GM19455 (cell line): Measurements from ENCODE around the gene ARHGEF26.

Experiments
- ATAC-seq: cut with Tn5 transposase; IDR thresholded peaks from one replicate; pipeline ENCODE4 v1.9.1; 2021; ENCODE audit not compliant: unreplicated experiment

ARHGEF26 gene

DNA sequence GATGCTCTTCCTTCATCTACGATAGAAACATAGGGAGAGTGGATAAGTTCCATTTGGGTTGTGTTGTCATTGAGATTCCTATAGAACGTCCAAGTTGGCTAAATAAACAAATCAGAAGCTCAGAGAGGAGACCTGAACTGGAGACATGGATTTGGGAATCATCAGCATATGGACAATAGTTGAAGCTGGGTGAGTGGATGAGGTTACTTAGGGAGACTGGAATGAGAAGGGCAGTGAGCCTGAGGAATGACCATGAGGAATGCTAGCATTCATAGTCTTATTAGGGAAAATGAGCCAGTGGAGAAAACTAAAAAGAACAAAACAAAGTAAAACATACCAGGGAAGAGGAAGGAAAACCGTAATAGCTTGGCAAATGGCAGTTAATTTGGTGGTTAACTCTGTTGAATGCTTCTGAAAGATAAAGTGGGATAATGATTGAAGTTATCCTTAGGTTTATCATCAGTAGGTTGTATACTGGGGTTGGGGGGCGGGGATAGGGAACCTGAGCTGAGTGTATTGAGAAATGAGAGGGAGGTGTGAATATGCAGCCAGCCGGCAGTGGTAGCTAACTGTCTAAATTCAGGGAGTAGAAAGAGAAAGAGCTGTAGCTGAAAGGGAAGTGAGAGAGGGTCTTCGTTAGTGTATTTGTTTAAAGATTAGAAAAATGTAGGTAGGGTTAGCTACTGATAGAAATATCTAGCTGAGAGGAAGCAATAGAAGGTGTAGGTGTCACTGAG is 74.6 kb downstream of the ARHGEF26 start:
- no peak for ATAC-seq

GRCh38 chr3:154197751-154198150 is 76.6 kb downstream of the ARHGEF26 start:
- no peak for ATAC-seq

GRCh38 chr3:154209499-154209898 is 88.3 kb downstream of the ARHGEF26 start:
- ATAC-seq: no peak

DNA sequence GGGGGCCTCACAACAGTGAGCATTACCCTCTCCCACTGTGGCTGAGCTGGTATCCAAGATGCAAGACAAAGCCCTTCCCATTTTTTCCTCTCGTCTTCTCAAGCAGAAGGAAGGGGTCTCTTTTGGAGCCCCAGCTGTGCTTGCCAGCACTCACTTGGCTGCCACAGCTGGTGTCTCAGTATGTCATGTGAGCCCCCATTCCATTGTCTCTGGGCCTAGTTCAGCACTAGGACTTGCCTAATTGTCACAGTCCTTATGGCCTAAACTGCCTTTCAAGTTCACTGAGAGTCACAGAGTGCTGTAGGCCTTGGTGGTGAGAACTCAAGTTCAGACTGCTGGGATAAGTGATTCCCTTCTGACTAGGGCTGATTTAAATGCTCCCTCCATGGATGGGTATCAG is 89.8 kb downstream of the ARHGEF26 start:
- ATAC-seq: no peak

DNA sequence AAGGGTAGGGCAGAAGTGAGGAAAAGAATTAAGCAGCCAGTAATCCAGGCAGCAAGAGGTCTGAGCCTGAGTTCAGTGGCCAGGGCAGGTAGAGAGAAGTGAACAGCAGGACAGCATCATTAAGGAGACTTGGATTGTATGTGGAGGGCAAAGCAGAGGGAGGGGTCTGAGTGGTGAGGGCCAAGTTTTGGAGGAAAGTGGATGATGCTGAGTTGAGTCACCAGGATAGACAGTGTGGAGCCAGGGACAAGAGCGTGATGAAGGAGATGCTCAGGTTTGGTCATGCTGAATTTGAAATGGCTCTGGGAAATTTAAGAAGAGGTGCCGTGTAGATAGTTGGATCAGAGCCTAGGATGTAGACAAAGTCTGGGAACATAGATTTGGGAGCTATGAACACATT is 93.1 kb downstream of the ARHGEF26 start:
- ATAC-seq: no peak

- no peak for ATAC-seq
Observed at GRCh38 chr3:154217671-154218070, 96.5 kb downstream of the ARHGEF26 start.

DNA sequence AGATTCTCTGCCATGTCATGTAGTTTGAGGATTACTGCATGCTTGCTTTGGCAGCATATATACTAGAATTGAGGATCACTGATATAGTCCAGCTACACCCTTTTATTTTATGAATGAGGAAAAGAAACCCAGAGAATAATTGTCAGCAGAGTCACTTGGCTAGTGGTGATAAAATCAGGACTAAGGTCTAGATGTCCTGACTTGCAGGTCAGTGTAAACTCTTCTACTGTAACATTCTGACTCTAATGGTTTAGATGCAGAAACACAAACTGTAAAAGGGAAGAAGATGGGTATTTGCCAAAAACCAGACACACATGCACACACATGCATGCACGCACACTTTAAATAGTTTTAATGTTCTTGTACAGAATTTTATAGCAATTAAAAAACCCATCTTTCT is 97.5 kb downstream of the ARHGEF26 start:
- ATAC-seq: no peak

DNA sequence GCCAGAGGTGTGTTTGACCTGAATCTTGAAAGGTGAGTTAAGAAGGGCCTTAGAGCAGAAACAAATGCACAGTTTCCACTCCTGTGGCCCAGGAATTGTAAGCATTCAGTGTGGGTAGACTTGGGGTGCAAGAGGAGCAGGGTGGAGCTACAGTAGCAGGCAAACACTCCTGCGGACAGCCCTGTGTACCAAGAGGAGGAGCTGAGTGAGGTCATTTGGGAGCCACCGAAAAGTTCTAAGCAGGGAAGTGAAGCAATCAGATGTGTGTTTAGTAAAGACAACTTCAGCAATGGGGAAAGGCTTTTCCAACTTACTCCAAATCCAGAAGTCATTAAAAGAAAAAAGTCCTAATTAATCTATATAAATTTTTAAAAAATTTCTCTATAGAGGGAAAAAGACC is 99.3 kb downstream of the ARHGEF26 start:
- no peak for ATAC-seq

DNA sequence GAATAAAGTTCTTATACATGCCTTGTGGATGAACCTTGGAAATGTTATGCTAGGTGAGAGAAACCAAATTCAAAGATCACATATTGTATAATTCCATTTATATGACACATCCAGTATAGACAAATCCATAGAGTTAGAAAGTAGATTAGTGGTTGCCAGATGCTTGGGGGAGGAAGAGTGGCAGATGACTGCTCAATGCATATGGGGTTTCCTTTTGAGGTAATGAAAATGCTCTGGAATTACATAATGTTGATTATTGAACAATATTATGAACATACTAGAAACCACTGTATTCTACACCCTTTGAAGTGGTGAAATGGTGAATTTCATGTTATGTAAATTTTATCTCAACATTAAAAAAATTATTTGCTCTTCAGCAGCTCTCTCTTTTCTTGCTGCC is 102.3 kb downstream of the ARHGEF26 start:
- no peak for ATAC-seq

DNA sequence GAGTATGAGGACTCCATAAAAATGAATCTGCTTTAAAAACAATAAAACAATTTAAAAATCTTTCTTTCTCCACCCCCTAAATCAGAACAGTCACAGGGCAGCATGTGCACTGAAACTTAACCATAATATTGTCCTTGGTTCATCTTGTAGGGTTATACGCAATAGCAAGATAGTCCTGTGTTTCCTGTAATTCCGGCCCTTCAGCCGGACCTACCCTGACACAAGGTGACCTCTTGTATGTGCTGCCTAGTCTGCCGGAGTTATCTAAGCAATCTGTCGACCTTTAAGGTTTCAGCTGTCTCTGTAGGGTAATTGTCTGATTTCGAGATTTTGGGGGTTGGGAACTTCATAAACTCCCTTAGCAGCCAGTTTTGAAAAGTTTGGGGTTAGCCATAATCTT is 103.2 kb downstream of the ARHGEF26 start:
- ATAC-seq: no peak

DNA sequence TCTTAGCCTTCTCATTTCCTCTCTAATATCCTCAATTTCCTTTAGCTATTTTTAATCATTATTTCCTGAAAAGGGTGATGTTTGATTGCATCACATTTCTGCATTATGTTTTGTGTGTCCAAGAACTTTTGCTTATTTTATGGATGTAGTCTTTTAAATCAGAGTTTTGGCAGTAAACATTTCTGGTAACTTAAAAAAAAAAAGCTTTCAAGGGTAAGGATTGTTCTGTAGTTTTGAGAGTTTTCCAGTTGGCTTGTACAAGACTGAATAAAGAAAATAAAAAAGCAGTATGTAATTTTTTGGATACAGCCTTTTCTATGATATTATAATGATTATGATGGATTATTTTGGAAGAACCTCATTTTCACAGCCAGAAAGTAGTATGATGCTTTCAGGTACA is 103.7 kb downstream of the ARHGEF26 start:
- no peak for ATAC-seq

GRCh38 chr3:154225536-154225935 is 104.3 kb downstream of the ARHGEF26 start:
- no peak for ATAC-seq

DNA sequence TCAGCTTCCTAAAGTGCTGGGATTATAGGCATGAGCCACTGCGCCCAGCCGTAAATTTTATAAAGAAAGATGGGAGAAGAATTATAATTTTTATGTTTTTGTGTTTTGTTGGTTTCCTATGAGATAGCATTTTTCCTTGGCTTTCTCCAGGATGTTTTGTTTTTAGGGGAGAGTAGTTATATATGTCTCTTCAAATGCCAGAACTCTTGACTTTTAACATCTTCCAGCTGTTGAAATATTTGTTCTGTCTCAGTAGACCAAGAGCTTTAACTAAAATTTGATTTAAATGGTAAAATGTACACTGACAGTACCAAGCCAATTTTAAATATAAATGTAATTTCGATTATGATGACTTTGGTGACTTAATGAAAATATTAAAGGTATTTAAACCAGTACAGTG is 106.3 kb downstream of the ARHGEF26 start:
- no peak for ATAC-seq

GRCh38 chr3:154228561-154229216 is 107.5 kb downstream of the ARHGEF26 start:
- no peak for ATAC-seq

GRCh38 chr3:154229217-154229590 is 108.0 kb downstream of the ARHGEF26 start:
- no peak for ATAC-seq

DNA sequence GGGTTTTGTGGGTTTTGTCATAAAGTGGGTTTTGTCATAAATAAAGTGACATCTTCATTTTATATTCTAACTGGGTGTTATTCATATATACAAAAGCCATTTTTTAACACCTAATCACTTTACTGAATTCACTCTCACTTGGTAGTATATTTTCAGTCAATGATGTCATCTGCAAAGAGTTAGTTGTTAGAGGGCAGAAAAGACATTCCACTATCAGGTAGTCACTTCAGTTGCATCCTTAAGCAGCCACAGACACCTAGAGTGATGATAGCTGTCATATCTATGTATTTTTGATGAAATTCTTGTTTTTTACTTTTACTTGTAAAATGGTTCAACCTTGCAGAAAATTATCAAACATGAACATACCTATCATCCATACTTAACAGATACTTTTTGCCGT is 114.1 kb downstream of the ARHGEF26 start:
- ATAC-seq: no peak

- no peak for ATAC-seq
Observed at GRCh38 chr3:154236331-154236730, 115.1 kb downstream of the ARHGEF26 start.

DNA sequence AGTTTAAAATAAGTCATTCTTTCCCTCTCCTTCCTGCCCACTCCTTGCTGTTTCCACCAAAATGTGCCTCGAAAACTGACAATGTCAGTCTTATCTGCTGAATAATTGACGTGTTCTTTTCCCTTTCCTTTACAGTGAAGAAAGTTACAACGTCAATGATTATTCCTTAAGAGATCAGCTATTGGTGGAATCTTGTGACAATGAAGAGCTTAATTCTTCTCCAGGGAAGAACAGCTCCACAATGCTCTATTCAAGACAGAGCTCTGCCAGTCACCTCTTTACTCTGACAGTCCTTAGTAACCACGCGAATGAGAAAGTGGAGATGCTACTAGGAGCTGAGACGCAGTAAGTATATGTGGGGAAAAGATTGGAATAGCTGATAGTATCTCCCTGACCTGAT is 119.0 kb downstream of the ARHGEF26 start:
- no peak for ATAC-seq

DNA sequence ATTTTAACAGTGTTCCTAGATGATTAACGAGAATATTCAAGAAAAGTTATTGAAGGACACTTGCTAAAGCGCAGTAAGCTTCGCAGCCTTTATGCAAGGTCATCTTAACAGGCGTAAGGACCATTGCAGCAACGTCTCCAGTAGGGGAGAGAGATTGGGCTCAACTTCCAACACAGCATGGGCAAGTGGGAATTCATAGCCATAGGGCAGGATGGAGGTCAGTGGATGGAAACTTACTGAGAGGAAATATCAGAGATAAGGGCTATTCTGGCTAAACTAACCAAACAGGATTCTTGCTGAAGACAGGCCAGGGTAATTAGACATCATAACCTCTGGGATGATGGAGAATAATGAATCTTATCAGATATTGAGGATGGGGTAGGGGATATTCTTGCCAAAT is 120.3 kb downstream of the ARHGEF26 start:
- ATAC-seq: no peak

DNA sequence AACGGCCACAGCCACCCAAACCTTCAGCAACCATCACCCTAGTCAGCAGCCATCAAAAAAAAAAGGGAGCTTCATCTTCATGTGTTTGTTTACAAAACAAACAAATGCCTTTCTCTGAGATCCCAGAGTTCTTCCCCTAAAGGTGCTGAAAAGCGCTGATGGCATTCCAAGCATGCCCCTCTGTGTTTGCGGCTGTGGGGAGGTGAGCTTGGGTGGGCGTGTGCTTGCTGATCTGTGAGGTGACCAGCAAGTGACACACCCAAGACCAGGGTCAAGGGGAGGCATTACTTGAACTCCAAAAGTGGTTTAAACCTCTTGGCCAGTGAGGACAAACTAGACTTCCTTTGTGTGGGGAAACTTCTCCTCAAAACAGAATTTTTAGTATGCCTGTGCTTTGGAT is 121.6 kb downstream of the ARHGEF26 start:
- ATAC-seq: no peak

GRCh38 chr3:154243353-154243752 is 122.2 kb downstream of the ARHGEF26 start:
- ATAC-seq: no peak

GRCh38 chr3:154244644-154245043 is 123.5 kb downstream of the ARHGEF26 start:
- no peak for ATAC-seq
